PC-3 (cell line): ENCODE results near the gene KRTAP5-3.

Experiments
- EZH2 ChIP-seq: fragments of 300-600 bp; sonication (generic); IDR thresholded peaks from one replicate; pipeline ENCODE4 v1.6.1; 2017; ENCODE audit warnings: antibody characterized with exemption, mild to moderate bottlenecking, low read length; ENCODE audit not compliant: unreplicated experiment
- TF ChIP-seq, protein P1 (sequence below): fragments of 300-600 bp; sonication (generic); conservative IDR thresholded peaks from 2 replicates; pipeline ENCODE4 v1.5.1; 2017; ENCODE audit warnings: antibody characterized with exemption, low read depth, mild to moderate bottlenecking, low read length

GRCh38 chr11:1570531-1570895 lies 37.8 kb downstream of the KRTAP5-3 start:
- TF ChIP-seq, protein P1, sequence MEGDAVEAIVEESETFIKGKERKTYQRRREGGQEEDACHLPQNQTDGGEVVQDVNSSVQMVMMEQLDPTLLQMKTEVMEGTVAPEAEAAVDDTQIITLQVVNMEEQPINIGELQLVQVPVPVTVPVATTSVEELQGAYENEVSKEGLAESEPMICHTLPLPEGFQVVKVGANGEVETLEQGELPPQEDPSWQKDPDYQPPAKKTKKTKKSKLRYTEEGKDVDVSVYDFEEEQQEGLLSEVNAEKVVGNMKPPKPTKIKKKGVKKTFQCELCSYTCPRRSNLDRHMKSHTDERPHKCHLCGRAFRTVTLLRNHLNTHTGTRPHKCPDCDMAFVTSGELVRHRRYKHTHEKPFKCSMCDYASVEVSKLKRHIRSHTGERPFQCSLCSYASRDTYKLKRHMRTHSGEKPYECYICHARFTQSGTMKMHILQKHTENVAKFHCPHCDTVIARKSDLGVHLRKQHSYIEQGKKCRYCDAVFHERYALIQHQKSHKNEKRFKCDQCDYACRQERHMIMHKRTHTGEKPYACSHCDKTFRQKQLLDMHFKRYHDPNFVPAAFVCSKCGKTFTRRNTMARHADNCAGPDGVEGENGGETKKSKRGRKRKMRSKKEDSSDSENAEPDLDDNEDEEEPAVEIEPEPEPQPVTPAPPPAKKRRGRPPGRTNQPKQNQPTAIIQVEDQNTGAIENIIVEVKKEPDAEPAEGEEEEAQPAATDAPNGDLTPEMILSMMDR: no peak
- TF ChIP-seq EZH2: no peak
